WTC11 (cell line): ENCODE data around the gene PDIA6. TPM values are rescaled to one million over a fixed set of nuclear protein-coding genes. Genes with fewer than 3 reads are reported as not detected.

Experiments used
- ATAC-seq: fragments of 200-7000 bp; cut with Tn5 transposase; 2 replicates; pipeline ENCODE4 v1.10.0; 2021; ENCODE audit warnings: mild to moderate bottlenecking, moderate library complexity
- CTCF ChIA-PET: fragments of 300-600 bp; sonication (Branson Sonifier 250); formaldehyde crosslinking; loops from one replicate; lab custom pipeline; 2021; ENCODE audit warnings: antibody characterized with exemption; lab: Charles Lee
- POLR2A ChIA-PET: fragments of 350-600 bp; sonication (Branson Sonifier 250); formaldehyde crosslinking; loops from one replicate; lab custom pipeline; 2021; ENCODE audit warnings: antibody characterized with exemption; lab: Charles Lee
- DNase-seq: peaks from one replicate; pipeline ENCODE4 v3.0.0; 2021; ENCODE audit warnings: low spot score
- H3K27ac Mint-ChIP-seq: 2 replicates; pipeline ENCODE4 v1.8.0; 2021; ENCODE audit warnings: mixed read lengths
- H3K27me3 Mint-ChIP-seq: 2 replicates; pipeline ENCODE4 v1.8.0; 2021; ENCODE audit warnings: low read depth, mild to moderate bottlenecking, moderate library complexity, mixed read lengths
- H3K36me3 Mint-ChIP-seq: 2 replicates; pipeline ENCODE4 v1.8.0; 2021; ENCODE audit warnings: mixed read lengths
- H3K4me1 Mint-ChIP-seq: 2 replicates; pipeline ENCODE4 v1.8.0; 2022; ENCODE audit warnings: mixed read lengths
- H3K4me3 Mint-ChIP-seq: 2 replicates; pipeline ENCODE4 v1.8.0; 2021; ENCODE audit warnings: mild to moderate bottlenecking, moderate library complexity, mixed read lengths
- H3K9me3 Mint-ChIP-seq: 2 replicates; pipeline ENCODE4 v1.8.0; 2021; ENCODE audit warnings: mixed read lengths
- AFF4 ChIP-seq: sonication (generic); formaldehyde crosslinking; IDR thresholded peaks from 2 replicates; pipeline ENCODE4 v1.8.1; 2023; ENCODE audit warnings: mild to moderate bottlenecking, missing genetic modification reagents, borderline replicate concordance
- AR ChIP-seq: fragments of 250-450 bp; sonication (Bioruptor Pico); IDR thresholded peaks from 2 replicates; pipeline ENCODE4 v1.9.0; 2021; ENCODE audit warnings: mild to moderate bottlenecking
- ATF3 ChIP-seq: sonication (generic); formaldehyde crosslinking; conservative IDR thresholded peaks from 2 replicates; pipeline ENCODE4 v1.8.1; 2022; ENCODE audit warnings: mild to moderate bottlenecking, missing genetic modification reagents
- CREB1 ChIP-seq: sonication (generic); formaldehyde crosslinking; IDR thresholded peaks from 2 replicates; pipeline ENCODE4 v1.8.0; 2023; ENCODE audit warnings: mild to moderate bottlenecking, missing genetic modification reagents
- E2F1 ChIP-seq: sonication (generic); formaldehyde crosslinking; IDR thresholded peaks from 2 replicates; pipeline ENCODE4 v1.8.0; 2022; ENCODE audit warnings: mild to moderate bottlenecking, missing genetic modification reagents
- ESRRA ChIP-seq: sonication (generic); formaldehyde crosslinking; IDR thresholded peaks from 2 replicates; pipeline ENCODE4 v1.8.1; 2022; ENCODE audit warnings: mild to moderate bottlenecking, missing genetic modification reagents, borderline replicate concordance
- FOXP1 ChIP-seq: sonication (generic); formaldehyde crosslinking; IDR thresholded peaks from 2 replicates; pipeline ENCODE4 v1.8.0; 2022; ENCODE audit warnings: missing genetic modification reagents, mild to moderate bottlenecking, moderate library complexity, borderline replicate concordance
- IRF2 ChIP-seq: sonication (generic); formaldehyde crosslinking; IDR thresholded peaks from 2 replicates; pipeline ENCODE4 v1.8.0; 2022; ENCODE audit warnings: low read depth, missing genetic modification reagents, borderline replicate concordance
- MAX ChIP-seq: sonication (generic); formaldehyde crosslinking; IDR thresholded peaks from 2 replicates; pipeline ENCODE4 v1.8.0; 2022; ENCODE audit warnings: mild to moderate bottlenecking, missing genetic modification reagents
- MXD4 ChIP-seq: fragments of 250-450 bp; sonication (Bioruptor Pico); IDR thresholded peaks from 2 replicates; pipeline ENCODE4 v1.8.0; 2021; ENCODE audit warnings: mild to moderate bottlenecking, moderate library complexity, borderline replicate concordance
- NFATC4 ChIP-seq: fragments of 250-450 bp; sonication (Bioruptor Pico); IDR thresholded peaks from 2 replicates; pipeline ENCODE4 v1.9.0; 2021; ENCODE audit warnings: mild to moderate bottlenecking
- NFYB ChIP-seq: sonication (generic); formaldehyde crosslinking; conservative IDR thresholded peaks from 2 replicates; pipeline ENCODE4 v1.8.0; 2022; ENCODE audit warnings: low read depth, missing genetic modification reagents
- PRDM15 ChIP-seq: sonication (generic); formaldehyde crosslinking; IDR thresholded peaks from 2 replicates; pipeline ENCODE4 v1.8.0; 2022; ENCODE audit warnings: missing genetic modification reagents
- SMAD3 ChIP-seq: sonication (generic); formaldehyde crosslinking; IDR thresholded peaks from 2 replicates; pipeline ENCODE4 v1.8.0; 2022; ENCODE audit warnings: missing genetic modification reagents, mild to moderate bottlenecking, borderline replicate concordance
- SOX15 ChIP-seq: fragments of 250-450 bp; sonication (Bioruptor Pico); IDR thresholded peaks from 2 replicates; pipeline ENCODE4 v1.9.0; 2021; ENCODE audit warnings: mild to moderate bottlenecking
- TCF7 ChIP-seq: sonication (generic); formaldehyde crosslinking; IDR thresholded peaks from 2 replicates; pipeline ENCODE4 v1.8.0; 2022; ENCODE audit warnings: mild to moderate bottlenecking, low read depth, missing genetic modification reagents, moderate library complexity
- ZMAT4 ChIP-seq: fragments of 250-450 bp; sonication (Bioruptor Pico); IDR thresholded peaks from 2 replicates; pipeline ENCODE4 v1.9.0; 2021; ENCODE audit warnings: mild to moderate bottlenecking
- ZNF121 ChIP-seq: sonication (generic); formaldehyde crosslinking; IDR thresholded peaks from 2 replicates; pipeline ENCODE4 v1.8.0; 2023; ENCODE audit warnings: missing genetic modification reagents
- ZNF219 ChIP-seq: sonication (generic); formaldehyde crosslinking; IDR thresholded peaks from 2 replicates; pipeline ENCODE4 v1.8.0; 2023; ENCODE audit warnings: missing genetic modification reagents, mild to moderate bottlenecking, borderline replicate concordance
- ZNF263 ChIP-seq: sonication (generic); formaldehyde crosslinking; IDR thresholded peaks from 2 replicates; pipeline ENCODE4 v1.8.1; 2022; ENCODE audit warnings: low read depth, mild to moderate bottlenecking, moderate library complexity, missing genetic modification reagents
- ZNF671 ChIP-seq: fragments of 250-450 bp; sonication (Bioruptor Pico); IDR thresholded peaks from 2 replicates; pipeline ENCODE4 v1.8.0; 2021; ENCODE audit warnings: mild to moderate bottlenecking
- total RNA-seq: library from RNA; stranded (reverse); gene quantifications from 3 replicates; pipeline ENCODE4 v1.2.3, GENCODE V29; 2021

Gene PDIA6
- total RNA-seq, 1 experiment from 2014 or later: 331 TPM

GRCh38 chr2:10831400-10831985 lies 18.9 kb upstream of the PDIA6 start:
- Mint-ChIP-seq H3K36me3 (no peaks in the 10 kb centered on the region), H3K4me1 (peaks cover 14% of the 10 kb centered on the region), H3K27ac (no peak overlapping the region), H3K9me3 (no peaks in the 10 kb centered on the region)
- ATAC-seq: no peak
- TF ChIP-seq ATF3 (CRISPR knock-in tag) (no peak), ESRRA (no peak), ZNF219 (CRISPR knock-in tag) (no peak), PRDM15 (no peak), IRF2 (CRISPR knock-in tag) (no peak), NFATC4 (CRISPR knock-in tag) (no peak), AR (no peak), CREB1 (CRISPR knock-in tag) (no peak), SOX15 (CRISPR knock-in tag) (no peak), AFF4 (CRISPR knock-in tag) (no peak), ZNF121 (CRISPR knock-in tag) (no peak), MAX (CRISPR knock-in tag) (no peak)
- TF ChIP-seq, all 79 proteins: peak for 0
- CTCF ChIA-PET: interaction anchor here (0.6 to 8.3 kb wide), 36 partner anchors 9 to 580 kb away, joined by 3 to 231 read pairs (median 10); partner anchors contain the start of genes KCNF1 and PDIA6
- Mint-ChIP-seq H3K4me3 (no peak overlapping the region), H3K27me3 (peaks cover 22% of the 10 kb centered on the region)
- POLR2A ChIA-PET: no interaction called here
- no peak for DNase-seq

GRCh38 chr2:10830641-10831399 lies 18.2 kb upstream of the PDIA6 start:
- H3K27ac Mint-ChIP-seq: no peak overlapping the region
- ChIA-PET POLR2A (no interaction called here), CTCF (interaction anchor here (0.6 to 8.3 kb wide), 16 partner anchors 8 to 301 kb away, joined by 3 to 231 read pairs (median 20); partner anchors contain the start of genes KCNF1 and PDIA6)
- peaks cover 14% of the 10 kb centered on the region for H3K4me1 Mint-ChIP-seq
- DNase-seq: no peak
- H3K4me3 Mint-ChIP-seq: no peak overlapping the region
- peaks cover 3% of the 10 kb centered on the region for H3K9me3 Mint-ChIP-seq
- H3K36me3 Mint-ChIP-seq: no peaks in the 10 kb centered on the region
- H3K27me3 Mint-ChIP-seq: peaks cover 22% of the 10 kb centered on the region
- no peak for ATAC-seq
- TF ChIP-seq FOXP1 (CRISPR knock-in tag): no peak
- TF ChIP-seq CREB1 (CRISPR knock-in tag): no peak
- no peak for TF ChIP-seq ZMAT4 (CRISPR knock-in tag)
- no peak for TF ChIP-seq NFYB (CRISPR knock-in tag)
- no peak for TF ChIP-seq TCF7 (CRISPR knock-in tag)
- no peak for TF ChIP-seq E2F1 (CRISPR knock-in tag)
- TF ChIP-seq ZNF263: no peak
- no peak for TF ChIP-seq ZNF671 (CRISPR knock-in tag)
- no peak for TF ChIP-seq IRF2 (CRISPR knock-in tag)
- TF ChIP-seq ZNF219 (CRISPR knock-in tag): no peak
- TF ChIP-seq MXD4 (CRISPR knock-in tag): no peak
- no peak for TF ChIP-seq SMAD3 (CRISPR knock-in tag)
